Neural cell (in vitro differentiated cells): ENCODE data around the gene EIF1AD. TPM values are rescaled to one million over a fixed set of nuclear protein-coding genes. Genes with fewer than 3 reads are reported as not detected.

Experiments
- H2AFZ ChIP-seq: fragments of 200-600, 300-800 bp; sonication (generic), shearing (Covaris generic); 2 replicates; pipeline ENCODE4 v1.6.0; 2014; ENCODE audit warnings: low read depth, mild to moderate bottlenecking, antibody characterized with exemption, low read length, moderate library complexity
- H3F3A ChIP-seq: fragments of 200-600 bp; shearing (Covaris generic); 2 replicates; pipeline ENCODE4 v1.6.1; 2016; ENCODE audit warnings: mild to moderate bottlenecking, moderate library complexity, mixed read lengths, antibody characterized with exemption, low read length; ENCODE audit not compliant: insufficient read depth, poor library complexity, severe bottlenecking
- H3K27ac ChIP-seq: fragments of 200-600, 300-800 bp; sonication (generic), shearing (Covaris generic); 2 replicates; pipeline ENCODE4 v1.5.1; 2014; ENCODE audit warnings: mild to moderate bottlenecking, low read length, moderate library complexity
- H3K27me3 ChIP-seq: fragments of 300-800, 200-600 bp; sonication (generic), shearing (Covaris generic); 2 replicates; pipeline ENCODE4 v1.6.0; 2014; ENCODE audit warnings: mild to moderate bottlenecking, low read depth, low read length, moderate library complexity; ENCODE audit not compliant: insufficient read depth
- H3K36me3 ChIP-seq: fragments of 300-800, 200-600 bp; sonication (generic), shearing (Covaris generic); 2 replicates; pipeline ENCODE4 v1.5.1; 2014; ENCODE audit warnings: mild to moderate bottlenecking, antibody characterized with exemption, low read length, moderate library complexity; ENCODE audit not compliant: insufficient read depth
- H3K4me2 ChIP-seq: fragments of 300-800, 200-600 bp; sonication (generic), shearing (Covaris generic); 2 replicates; pipeline ENCODE4 v1.6.0; 2014; ENCODE audit warnings: mild to moderate bottlenecking, low read length
- H3K4me3 ChIP-seq: fragments of 300-800, 200-600 bp; sonication (generic), shearing (Covaris generic); 2 replicates; pipeline ENCODE4 v1.5.1; 2014; ENCODE audit warnings: mild to moderate bottlenecking, low read length, moderate library complexity
- H3K79me2 ChIP-seq: fragments of 200-600 bp; shearing (Covaris generic); replicated peaks from 2 replicates; pipeline ENCODE4 v1.6.0; 2014; ENCODE audit warnings: mild to moderate bottlenecking, low read length, moderate library complexity; ENCODE audit not compliant: insufficient read depth
- H3K9ac ChIP-seq: fragments of 300-800, 200-600 bp; sonication (generic), shearing (Covaris generic); 2 replicates; pipeline ENCODE4 v1.6.1; 2016; ENCODE audit warnings: mild to moderate bottlenecking, low read length, mixed read lengths
- H3K9me2 ChIP-seq: fragments of 200-600 bp; shearing (Covaris generic); 2 replicates; pipeline ENCODE4 v1.6.1; 2016; ENCODE audit warnings: mild to moderate bottlenecking, low read length, mixed read lengths; ENCODE audit not compliant: insufficient read depth
- H3K9me3 ChIP-seq: fragments of 200-600, 300-800 bp; sonication (generic), shearing (Covaris generic); 2 replicates; pipeline ENCODE4 v1.6.1; 2016; ENCODE audit warnings: mild to moderate bottlenecking, mixed run types, low read length, moderate library complexity, mixed read lengths
- H4K20me1 ChIP-seq: fragments of 200-600 bp; shearing (Covaris generic); 2 replicates; pipeline ENCODE4 v1.6.1; 2016; ENCODE audit warnings: mild to moderate bottlenecking, mixed run types; ENCODE audit not compliant: insufficient read depth
- CTCF ChIP-seq: fragments of 450-650 bp; IDR thresholded peaks from 2 replicates; pipeline ENCODE4 v1.5.1; 2014; ENCODE audit warnings: antibody characterized with exemption, mild to moderate bottlenecking, moderate library complexity; ENCODE audit not compliant: poor library complexity, severe bottlenecking
- EP300 ChIP-seq: fragments of 450-650 bp; conservative IDR thresholded peaks from 2 replicates; pipeline ENCODE4 v1.6.1; 2014; ENCODE audit warnings: antibody characterized with exemption, mild to moderate bottlenecking, moderate library complexity; ENCODE audit not compliant: poor library complexity, severe bottlenecking
- EZH2 ChIP-seq: fragments of 200-600, 300-800 bp; shearing (Covaris generic), sonication (generic); IDR thresholded peaks from 2 replicates; pipeline ENCODE4 v1.6.1; 2014; ENCODE audit warnings: antibody characterized with exemption, low read length, borderline replicate concordance, mild to moderate bottlenecking; ENCODE audit not compliant: insufficient read depth, poor library complexity, severe bottlenecking
- MXI1 ChIP-seq: fragments of 450-650 bp; conservative IDR thresholded peaks from 2 replicates; pipeline ENCODE4 v1.6.1; 2014; ENCODE audit warnings: antibody characterized with exemption, mild to moderate bottlenecking; ENCODE audit not compliant: poor library complexity, severe bottlenecking
- POLR2AphosphoS5 ChIP-seq: IDR thresholded peaks from 2 replicates; pipeline ENCODE4 v1.6.1; 2012
- RAD21 ChIP-seq: fragments of 450-650 bp; conservative IDR thresholded peaks from 2 replicates; pipeline ENCODE4 v1.6.1; 2014; ENCODE audit warnings: antibody characterized with exemption, mild to moderate bottlenecking, moderate library complexity
- SMC3 ChIP-seq: fragments of 450-650 bp; conservative IDR thresholded peaks from 2 replicates; pipeline ENCODE4 v1.6.1; 2014; ENCODE audit warnings: antibody characterized with exemption, mild to moderate bottlenecking, moderate library complexity; ENCODE audit not compliant: poor library complexity
- TAF1 ChIP-seq: IDR thresholded peaks from 2 replicates; pipeline ENCODE4 v1.6.1; 2012; ENCODE audit warnings: low read depth
- polyA plus RNA-seq: library from polyadenylated mRNA; depleted of rRNA; stranded (reverse); fragments of >200 nt; gene quantifications from 2 replicates; pipeline ENCODE4 v1.2.3, GENCODE V29; 2014
- TF ChIP-seq, protein P1 (sequence below): IDR thresholded peaks from 2 replicates; pipeline ENCODE4 v1.6.1; 2012; ENCODE audit warnings: borderline replicate concordance

Gene EIF1AD
- polyA plus RNA-seq, 1 donor from 2014 or later, result 34.9 TPM

DNA sequence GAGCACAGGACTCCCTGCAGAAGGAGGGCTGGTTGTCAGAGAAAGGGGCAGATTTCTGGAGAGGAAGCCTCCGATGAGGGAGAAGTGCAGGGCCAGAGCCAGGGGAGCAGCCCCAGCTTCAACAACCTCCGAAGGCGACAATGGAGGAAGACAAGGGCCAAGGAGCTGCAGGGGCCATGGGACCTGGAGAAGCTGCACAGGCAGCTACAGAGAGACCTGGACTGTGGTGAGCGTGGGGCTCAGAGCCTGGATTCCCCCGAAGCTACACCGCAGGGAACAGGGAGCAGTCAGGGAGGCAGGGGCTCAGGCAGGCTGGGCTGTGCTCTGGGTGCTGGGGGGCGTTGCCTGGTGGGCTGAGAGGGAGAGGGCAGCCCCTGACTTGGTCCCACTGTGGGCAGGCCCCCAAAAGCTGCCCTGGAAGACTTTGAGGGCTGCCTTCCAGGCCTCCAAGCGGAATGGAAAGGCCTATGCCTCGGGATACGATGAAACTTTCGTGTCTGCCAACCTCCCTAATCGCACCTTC is 54.3 kb downstream of the EIF1AD start:
- Histone ChIP-seq H3K9me2 (no peaks in the 10 kb centered on the region), H3K9ac (no peak overlapping the region), H3K27me3 (no peaks in the 10 kb centered on the region)

DNA sequence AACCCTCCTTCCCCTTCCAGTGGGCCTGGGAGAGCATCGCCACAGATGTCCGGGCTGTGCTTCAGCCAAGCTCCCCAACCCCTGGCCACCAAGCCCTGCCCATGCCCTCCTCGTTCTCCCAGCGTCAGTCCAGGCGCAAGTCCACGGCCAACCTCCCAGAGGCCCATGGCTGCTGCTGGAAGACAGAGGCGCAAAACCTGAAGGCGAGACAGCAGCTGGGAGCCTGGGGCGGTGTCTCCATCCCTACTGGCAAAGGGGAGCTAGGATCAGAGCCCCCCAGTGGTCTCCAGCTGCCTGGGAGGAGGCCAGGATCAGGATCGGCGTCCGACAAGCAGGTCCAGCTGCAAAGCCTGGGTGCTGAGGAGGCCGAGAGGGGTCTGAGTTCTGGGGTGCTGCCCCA is 54.8 kb downstream of the EIF1AD start:
- H3K9me2 ChIP-seq, result no peaks in the 10 kb centered on the region

More for the DNA sequence above, 54.3 kb downstream of the EIF1AD start:
- no peaks in the 10 kb centered on the region for H3K79me2 ChIP-seq
- H3K9me3 ChIP-seq, result no peaks in the 10 kb centered on the region
- no peak overlapping the region for H3K4me2 ChIP-seq
- H4K20me1 ChIP-seq, result no peaks in the 10 kb centered on the region
- H3K36me3 ChIP-seq, result no peaks in the 10 kb centered on the region
- no peak for TF ChIP-seq SMC3
- no peak for TF ChIP-seq TAF1
- TF ChIP-seq RAD21, result no peak
- no peak for TF ChIP-seq POLR2AphosphoS5
- TF ChIP-seq CTCF, result no peak
- no peak for TF ChIP-seq EP300
- TF ChIP-seq, protein P1, sequence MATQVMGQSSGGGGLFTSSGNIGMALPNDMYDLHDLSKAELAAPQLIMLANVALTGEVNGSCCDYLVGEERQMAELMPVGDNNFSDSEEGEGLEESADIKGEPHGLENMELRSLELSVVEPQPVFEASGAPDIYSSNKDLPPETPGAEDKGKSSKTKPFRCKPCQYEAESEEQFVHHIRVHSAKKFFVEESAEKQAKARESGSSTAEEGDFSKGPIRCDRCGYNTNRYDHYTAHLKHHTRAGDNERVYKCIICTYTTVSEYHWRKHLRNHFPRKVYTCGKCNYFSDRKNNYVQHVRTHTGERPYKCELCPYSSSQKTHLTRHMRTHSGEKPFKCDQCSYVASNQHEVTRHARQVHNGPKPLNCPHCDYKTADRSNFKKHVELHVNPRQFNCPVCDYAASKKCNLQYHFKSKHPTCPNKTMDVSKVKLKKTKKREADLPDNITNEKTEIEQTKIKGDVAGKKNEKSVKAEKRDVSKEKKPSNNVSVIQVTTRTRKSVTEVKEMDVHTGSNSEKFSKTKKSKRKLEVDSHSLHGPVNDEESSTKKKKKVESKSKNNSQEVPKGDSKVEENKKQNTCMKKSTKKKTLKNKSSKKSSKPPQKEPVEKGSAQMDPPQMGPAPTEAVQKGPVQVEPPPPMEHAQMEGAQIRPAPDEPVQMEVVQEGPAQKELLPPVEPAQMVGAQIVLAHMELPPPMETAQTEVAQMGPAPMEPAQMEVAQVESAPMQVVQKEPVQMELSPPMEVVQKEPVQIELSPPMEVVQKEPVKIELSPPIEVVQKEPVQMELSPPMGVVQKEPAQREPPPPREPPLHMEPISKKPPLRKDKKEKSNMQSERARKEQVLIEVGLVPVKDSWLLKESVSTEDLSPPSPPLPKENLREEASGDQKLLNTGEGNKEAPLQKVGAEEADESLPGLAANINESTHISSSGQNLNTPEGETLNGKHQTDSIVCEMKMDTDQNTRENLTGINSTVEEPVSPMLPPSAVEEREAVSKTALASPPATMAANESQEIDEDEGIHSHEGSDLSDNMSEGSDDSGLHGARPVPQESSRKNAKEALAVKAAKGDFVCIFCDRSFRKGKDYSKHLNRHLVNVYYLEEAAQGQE, result no peak
- no peak for TF ChIP-seq MXI1
- no peaks in the 10 kb centered on the region for H3F3A ChIP-seq
- no peak overlapping the region for H3K27ac ChIP-seq
- no peak overlapping the region for H3K4me3 ChIP-seq
- H2AFZ ChIP-seq, result no peak overlapping the region

More for the DNA sequence above, 54.8 kb downstream of the EIF1AD start:
- Histone ChIP-seq H3K36me3 (no peaks in the 10 kb centered on the region), H3K27ac (no peak overlapping the region), H3F3A (no peaks in the 10 kb centered on the region), H2AFZ (no peak overlapping the region), H3K4me3 (no peak overlapping the region), H3K9ac (no peak overlapping the region), H3K79me2 (no peaks in the 10 kb centered on the region), H3K27me3 (no peaks in the 10 kb centered on the region), H4K20me1 (no peaks in the 10 kb centered on the region), H3K4me2 (no peak overlapping the region), H3K9me3 (no peaks in the 10 kb centered on the region)
- TF ChIP-seq RAD21 (no peak), EZH2 (no peak), CTCF (no peak), POLR2AphosphoS5 (no peak), SMC3 (no peak), EP300 (no peak), MXI1 (no peak), TAF1 (no peak)
- TF ChIP-seq, protein P1, result no peak
